ENCODE measurements around the gene RAX2. TPM values are rescaled to one million over a fixed set of nuclear protein-coding genes. Genes with fewer than 3 reads are reported as not detected.

The RAX2 gene
- total and polyA plus RNA-seq, 9 of the 15 experiments (the other 6 are each of a cell fraction or from before 2014, with no cell fraction given), result not detected

DNA sequence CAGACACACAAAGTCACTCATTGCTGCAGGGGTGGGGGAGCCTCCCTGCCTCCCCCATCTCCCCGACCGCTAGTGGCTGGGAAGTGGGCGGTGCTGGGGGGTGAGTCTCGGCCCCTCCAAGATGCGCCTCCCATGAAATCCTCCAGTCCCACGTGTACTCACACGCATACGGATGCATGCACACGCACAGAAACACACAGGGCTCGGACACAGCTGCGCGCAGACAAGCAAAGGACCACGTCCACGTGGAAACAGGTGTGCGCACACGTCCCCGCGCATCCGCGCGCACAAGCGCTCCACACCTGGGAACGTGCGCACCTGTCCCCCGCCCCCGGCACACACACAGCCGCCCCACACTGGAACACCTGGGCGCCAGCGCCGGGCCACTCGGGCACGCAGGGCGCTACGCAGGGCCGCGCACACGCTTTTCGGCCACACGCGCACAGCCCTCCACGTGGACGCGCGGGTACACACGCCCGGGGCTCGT is 13.5 kb upstream of the RAX2 start (continued):
- TF ChIP-seq, protein P1, sequence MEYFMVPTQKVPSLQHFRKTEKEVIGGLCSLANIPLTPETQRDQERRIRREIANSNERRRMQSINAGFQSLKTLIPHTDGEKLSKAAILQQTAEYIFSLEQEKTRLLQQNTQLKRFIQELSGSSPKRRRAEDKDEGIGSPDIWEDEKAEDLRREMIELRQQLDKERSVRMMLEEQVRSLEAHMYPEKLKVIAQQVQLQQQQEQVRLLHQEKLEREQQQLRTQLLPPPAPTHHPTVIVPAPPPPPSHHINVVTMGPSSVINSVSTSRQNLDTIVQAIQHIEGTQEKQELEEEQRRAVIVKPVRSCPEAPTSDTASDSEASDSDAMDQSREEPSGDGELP (CRISPR knock-in tag; IDR thresholded peaks at IDR 0.05; ENCODE audit: borderline replicate concordance), result peak; percentile 56; the same call in 1 of the 2 replicates
- TF ChIP-seq HDAC1 (IDR thresholded peaks at IDR 0.05) (peak in 1 of 2 experiments; percentile 78; a peak in 2 of 4 replicates), ZNF282 (CRISPR knock-in tag; IDR thresholded peaks at IDR 0.05) (0 out of 2 replicates have a peak, but pooled peaks have one; percentile 21), NONO (IDR thresholded peaks at IDR 0.05; ENCODE audit: low read depth in 2 of 2, low read length in 1 of 2) (no peak), CHD1 (IDR thresholded peaks at IDR 0.05; ENCODE audit: low read length) (peak; percentile 48), BRD9 (IDR thresholded peaks at IDR 0.05; ENCODE audit: low read depth, partially characterized antibody) (no peak), ERF (CRISPR knock-in tag; IDR thresholded peaks at IDR 0.05) (0 out of 2 replicates have a peak, but pooled peaks have one; percentile 57), CAMTA2 (CRISPR knock-in tag; conservative IDR thresholded peaks at IDR 0.05) (no peak), MYC (IDR thresholded peaks at IDR 0.05; ENCODE audit: low read depth, low read length) (peak; percentile 61; the same call in 1 of the 2 replicates), MYC (CRISPR knock-in tag; IDR thresholded peaks at IDR 0.05; ENCODE audit: borderline replicate concordance, low read depth) (peak; percentile 50; the same call in 1 of the 2 replicates), POLR2A (conservative IDR thresholded peaks at IDR 0.05) (peak; percentile 49; the same call in 1 of the 2 replicates), SAFB (IDR thresholded peaks at IDR 0.05; ENCODE audit: borderline replicate concordance, low read depth, low read length) (peak; percentile 77; the same call in 1 of the 2 replicates), SMAD4 (CRISPR knock-in tag; conservative IDR thresholded peaks at IDR 0.05) (no peak), KDM1A (IDR thresholded peaks at IDR 0.05) (peak in 1 of 2 experiments; percentile 98; a peak in 2 of 4 replicates)
- TF ChIP-seq, protein P2, sequence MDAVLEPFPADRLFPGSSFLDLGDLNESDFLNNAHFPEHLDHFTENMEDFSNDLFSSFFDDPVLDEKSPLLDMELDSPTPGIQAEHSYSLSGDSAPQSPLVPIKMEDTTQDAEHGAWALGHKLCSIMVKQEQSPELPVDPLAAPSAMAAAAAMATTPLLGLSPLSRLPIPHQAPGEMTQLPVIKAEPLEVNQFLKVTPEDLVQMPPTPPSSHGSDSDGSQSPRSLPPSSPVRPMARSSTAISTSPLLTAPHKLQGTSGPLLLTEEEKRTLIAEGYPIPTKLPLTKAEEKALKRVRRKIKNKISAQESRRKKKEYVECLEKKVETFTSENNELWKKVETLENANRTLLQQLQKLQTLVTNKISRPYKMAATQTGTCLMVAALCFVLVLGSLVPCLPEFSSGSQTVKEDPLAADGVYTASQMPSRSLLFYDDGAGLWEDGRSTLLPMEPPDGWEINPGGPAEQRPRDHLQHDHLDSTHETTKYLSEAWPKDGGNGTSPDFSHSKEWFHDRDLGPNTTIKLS (IDR thresholded peaks at IDR 0.05; ENCODE audit: borderline replicate concordance, low read depth), result peak; percentile 53
- TF ChIP-seq, protein P3, sequence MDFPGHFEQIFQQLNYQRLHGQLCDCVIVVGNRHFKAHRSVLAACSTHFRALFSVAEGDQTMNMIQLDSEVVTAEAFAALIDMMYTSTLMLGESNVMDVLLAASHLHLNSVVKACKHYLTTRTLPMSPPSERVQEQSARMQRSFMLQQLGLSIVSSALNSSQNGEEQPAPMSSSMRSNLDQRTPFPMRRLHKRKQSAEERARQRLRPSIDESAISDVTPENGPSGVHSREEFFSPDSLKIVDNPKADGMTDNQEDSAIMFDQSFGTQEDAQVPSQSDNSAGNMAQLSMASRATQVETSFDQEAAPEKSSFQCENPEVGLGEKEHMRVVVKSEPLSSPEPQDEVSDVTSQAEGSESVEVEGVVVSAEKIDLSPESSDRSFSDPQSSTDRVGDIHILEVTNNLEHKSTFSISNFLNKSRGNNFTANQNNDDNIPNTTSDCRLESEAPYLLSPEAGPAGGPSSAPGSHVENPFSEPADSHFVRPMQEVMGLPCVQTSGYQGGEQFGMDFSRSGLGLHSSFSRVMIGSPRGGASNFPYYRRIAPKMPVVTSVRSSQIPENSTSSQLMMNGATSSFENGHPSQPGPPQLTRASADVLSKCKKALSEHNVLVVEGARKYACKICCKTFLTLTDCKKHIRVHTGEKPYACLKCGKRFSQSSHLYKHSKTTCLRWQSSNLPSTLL (IDR thresholded peaks at IDR 0.05), result no peak
- TF ChIP-seq, protein P4, sequence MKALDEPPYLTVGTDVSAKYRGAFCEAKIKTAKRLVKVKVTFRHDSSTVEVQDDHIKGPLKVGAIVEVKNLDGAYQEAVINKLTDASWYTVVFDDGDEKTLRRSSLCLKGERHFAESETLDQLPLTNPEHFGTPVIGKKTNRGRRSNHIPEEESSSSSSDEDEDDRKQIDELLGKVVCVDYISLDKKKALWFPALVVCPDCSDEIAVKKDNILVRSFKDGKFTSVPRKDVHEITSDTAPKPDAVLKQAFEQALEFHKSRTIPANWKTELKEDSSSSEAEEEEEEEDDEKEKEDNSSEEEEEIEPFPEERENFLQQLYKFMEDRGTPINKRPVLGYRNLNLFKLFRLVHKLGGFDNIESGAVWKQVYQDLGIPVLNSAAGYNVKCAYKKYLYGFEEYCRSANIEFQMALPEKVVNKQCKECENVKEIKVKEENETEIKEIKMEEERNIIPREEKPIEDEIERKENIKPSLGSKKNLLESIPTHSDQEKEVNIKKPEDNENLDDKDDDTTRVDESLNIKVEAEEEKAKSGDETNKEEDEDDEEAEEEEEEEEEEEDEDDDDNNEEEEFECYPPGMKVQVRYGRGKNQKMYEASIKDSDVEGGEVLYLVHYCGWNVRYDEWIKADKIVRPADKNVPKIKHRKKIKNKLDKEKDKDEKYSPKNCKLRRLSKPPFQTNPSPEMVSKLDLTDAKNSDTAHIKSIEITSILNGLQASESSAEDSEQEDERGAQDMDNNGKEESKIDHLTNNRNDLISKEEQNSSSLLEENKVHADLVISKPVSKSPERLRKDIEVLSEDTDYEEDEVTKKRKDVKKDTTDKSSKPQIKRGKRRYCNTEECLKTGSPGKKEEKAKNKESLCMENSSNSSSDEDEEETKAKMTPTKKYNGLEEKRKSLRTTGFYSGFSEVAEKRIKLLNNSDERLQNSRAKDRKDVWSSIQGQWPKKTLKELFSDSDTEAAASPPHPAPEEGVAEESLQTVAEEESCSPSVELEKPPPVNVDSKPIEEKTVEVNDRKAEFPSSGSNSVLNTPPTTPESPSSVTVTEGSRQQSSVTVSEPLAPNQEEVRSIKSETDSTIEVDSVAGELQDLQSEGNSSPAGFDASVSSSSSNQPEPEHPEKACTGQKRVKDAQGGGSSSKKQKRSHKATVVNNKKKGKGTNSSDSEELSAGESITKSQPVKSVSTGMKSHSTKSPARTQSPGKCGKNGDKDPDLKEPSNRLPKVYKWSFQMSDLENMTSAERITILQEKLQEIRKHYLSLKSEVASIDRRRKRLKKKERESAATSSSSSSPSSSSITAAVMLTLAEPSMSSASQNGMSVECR (CRISPR knock-in tag; IDR thresholded peaks at IDR 0.05), result peak; percentile 39; the same call in 1 of the 2 replicates
- TF ChIP-seq, protein P5, sequence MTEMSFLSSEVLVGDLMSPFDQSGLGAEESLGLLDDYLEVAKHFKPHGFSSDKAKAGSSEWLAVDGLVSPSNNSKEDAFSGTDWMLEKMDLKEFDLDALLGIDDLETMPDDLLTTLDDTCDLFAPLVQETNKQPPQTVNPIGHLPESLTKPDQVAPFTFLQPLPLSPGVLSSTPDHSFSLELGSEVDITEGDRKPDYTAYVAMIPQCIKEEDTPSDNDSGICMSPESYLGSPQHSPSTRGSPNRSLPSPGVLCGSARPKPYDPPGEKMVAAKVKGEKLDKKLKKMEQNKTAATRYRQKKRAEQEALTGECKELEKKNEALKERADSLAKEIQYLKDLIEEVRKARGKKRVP (CRISPR knock-in tag; IDR thresholded peaks at IDR 0.05), result peak; percentile 6; the same call in 1 of the 2 replicates

Measured in K562 (cell line).